Cardiac muscle cell (in vitro differentiated cells and primary cell): ENCODE measurements around the gene PTGFRN. TPM values are rescaled to one million over a fixed set of nuclear protein-coding genes. Genes with fewer than 3 reads are reported as not detected.
A peak's percentile ranks its signal among the peaks of the same experiment; 100 is the strongest.

ENCODE experiments used
- DNase-seq, 2 donors: peaks; one replicate each; pipeline versions ENCODE4 v3.0.0 to v3.0.0-alpha.2; 2010 to 2017; ENCODE audit warnings: low read depth in 1 of 2, low spot score in 1 of 2
- H3K27ac ChIP-seq: fragments of 200-600 bp; sonication (generic); 2 replicates; pipeline ENCODE4 v1.5.1; 2016
- H3K27me3 ChIP-seq: fragments of 200-600 bp; sonication (generic); 2 replicates; pipeline ENCODE4 v1.6.0; 2016; ENCODE audit warnings: control low read depth
- H3K36me3 ChIP-seq: fragments of 200-600 bp; sonication (generic); 2 replicates; pipeline ENCODE4 v1.5.1; 2016; ENCODE audit warnings: control low read depth
- H3K4me1 ChIP-seq: fragments of 200-600 bp; sonication (generic); 2 replicates; pipeline ENCODE4 v1.8.1; 2017; ENCODE audit warnings: low read depth, mild to moderate bottlenecking, mixed run types
- H3K4me3 ChIP-seq: fragments of 200-600 bp; sonication (generic); 2 replicates; pipeline ENCODE4 v1.5.1; 2016; ENCODE audit warnings: mild to moderate bottlenecking
- H3K9me3 ChIP-seq: fragments of 200-600 bp; sonication (generic); 2 replicates; pipeline ENCODE4 v1.5.1; 2017; ENCODE audit warnings: low read depth, mild to moderate bottlenecking, control low read depth
- CTCF ChIP-seq: IDR thresholded peaks from 2 replicates; pipeline ENCODE4 v1.5.1; 2012; ENCODE audit warnings: low read depth, mild to moderate bottlenecking, low read length
- polyA plus RNA-seq: library from polyadenylated mRNA; unstranded; fragments of >200 nt; fragmentation: Nextera tagmentation; extraction: Ambion mirVana; gene quantifications from 2 replicates; pipeline ENCODE4 v1.2.1, GENCODE V29; 2016
- total RNA-seq: library from RNA; depleted of rRNA; stranded (reverse); fragments of >200 nt; gene quantifications from 2 replicates; pipeline ENCODE4 v1.2.3, GENCODE V29; 2016

The PTGFRN gene
- total and polyA plus RNA-seq, 2 experiments from 2014 or later, result 47.5 to 72.4 TPM

GRCh38 chr1:117008656-117009055 lies 98.9 kb downstream of the PTGFRN start:
- peak; percentile 6 for TF ChIP-seq CTCF
- Histone ChIP-seq H3K4me1 (no peaks in the 10 kb centered on the region), H3K27ac (no peak overlapping the region), H3K36me3 (no peaks in the 10 kb centered on the region), H3K4me3 (no peak overlapping the region), H3K27me3 (no peaks in the 10 kb centered on the region), H3K9me3 (no peaks in the 10 kb centered on the region)
- DNase-seq, result no peak

- TF ChIP-seq CTCF, result no peak
- Histone ChIP-seq H3K4me3 (no peak overlapping the region), H3K4me1 (no peaks in the 10 kb centered on the region), H3K27ac (no peak overlapping the region), H3K9me3 (no peaks in the 10 kb centered on the region), H3K27me3 (no peaks in the 10 kb centered on the region), H3K36me3 (no peaks in the 10 kb centered on the region)
- peak in 1 of 2 donors; percentile 68 for DNase-seq
Measured at GRCh38 chr1:117009132-117009531, 99.4 kb downstream of the PTGFRN start.

GRCh38 chr1:117010310-117010969 lies 100.7 kb downstream of the PTGFRN start:
- DNase-seq, result no peak
- H3K27me3 ChIP-seq, result no peaks in the 10 kb centered on the region
- H3K27ac ChIP-seq, result no peak overlapping the region
- H3K4me3 ChIP-seq, result no peak overlapping the region
- TF ChIP-seq CTCF, result no peak
- no peaks in the 10 kb centered on the region for H3K9me3 ChIP-seq
- no peaks in the 10 kb centered on the region for H3K36me3 ChIP-seq
- no peaks in the 10 kb centered on the region for H3K4me1 ChIP-seq

- H3K36me3 ChIP-seq, result no peaks in the 10 kb centered on the region
- no peak for DNase-seq
Measured at GRCh38 chr1:117011334-117011733, 101.6 kb downstream of the PTGFRN start.

GRCh38 chr1:117013309-117013858 lies 103.7 kb downstream of the PTGFRN start:
- Histone ChIP-seq H3K9me3 (no peaks in the 10 kb centered on the region), H3K36me3 (no peaks in the 10 kb centered on the region), H3K4me1 (no peaks in the 10 kb centered on the region), H3K4me3 (no peak overlapping the region), H3K27me3 (no peaks in the 10 kb centered on the region), H3K27ac (no peak overlapping the region)
- no peak for DNase-seq
- no peak for TF ChIP-seq CTCF

More at GRCh38 chr1:117011334-117011733, 101.6 kb downstream of the PTGFRN start:
- no peak overlapping the region for H3K4me3 ChIP-seq
- no peaks in the 10 kb centered on the region for H3K27me3 ChIP-seq
- no peaks in the 10 kb centered on the region for H3K4me1 ChIP-seq
- no peak for TF ChIP-seq CTCF
- no peaks in the 10 kb centered on the region for H3K9me3 ChIP-seq
- no peak overlapping the region for H3K27ac ChIP-seq
